RWPE2 (cell line): ENCODE results near the gene SERPINE2.
A peak's percentile ranks its signal among the peaks of the same experiment; 100 is the strongest.

Experiments
- ATAC-seq: fragments of 200-7000 bp; cut with Tn5 transposase; 3 replicates; pipeline ENCODE4 v1.9.1; 2021; ENCODE audit warnings: low read depth
- DNase-seq: peaks from one replicate; pipeline ENCODE4 v3.0.0-alpha.2; 2020; ENCODE audit warnings: low spot score
- H3K27ac ChIP-seq: fragments of 450-650 bp; 2 replicates; pipeline ENCODE4 v1.5.1; 2017; ENCODE audit warnings: mild to moderate bottlenecking; ENCODE audit not compliant: poor library complexity, severe bottlenecking
- H3K27me3 ChIP-seq: fragments of 250-450 bp; sonication (Bioruptor Pico); 2 replicates; pipeline ENCODE4 v1.5.1; 2021; ENCODE audit warnings: mild to moderate bottlenecking, moderate library complexity; ENCODE audit not compliant: insufficient read depth, poor library complexity, severe bottlenecking
- H3K36me3 ChIP-seq: fragments of 250-450 bp; sonication (Bioruptor Pico); 2 replicates; pipeline ENCODE4 v1.5.1; 2020; ENCODE audit warnings: low read depth, mild to moderate bottlenecking, moderate library complexity
- H3K4me1 ChIP-seq: fragments of 250-450 bp; sonication (Bioruptor Pico); 2 replicates; pipeline ENCODE4 v1.5.1; 2021; ENCODE audit warnings: mild to moderate bottlenecking, moderate library complexity; ENCODE audit not compliant: insufficient read depth, poor library complexity, severe bottlenecking
- H3K4me3 ChIP-seq: fragments of 250-450 bp; sonication (Bioruptor Pico); 2 replicates; pipeline ENCODE4 v1.5.1; 2021; ENCODE audit warnings: mild to moderate bottlenecking, moderate library complexity; ENCODE audit not compliant: severe bottlenecking
- H3K9me3 ChIP-seq: fragments of 250-450 bp; sonication (Bioruptor Pico); 2 replicates; pipeline ENCODE4 v1.5.1; 2021; ENCODE audit warnings: mild to moderate bottlenecking, moderate library complexity; ENCODE audit not compliant: severe bottlenecking
- CTCF ChIP-seq: fragments of 450-650 bp; IDR thresholded peaks from one replicate; pipeline ENCODE4 v1.5.1; 2017; ENCODE audit warnings: mild to moderate bottlenecking, moderate library complexity; ENCODE audit not compliant: poor library complexity, severe bottlenecking

The SERPINE2 gene

DNA sequence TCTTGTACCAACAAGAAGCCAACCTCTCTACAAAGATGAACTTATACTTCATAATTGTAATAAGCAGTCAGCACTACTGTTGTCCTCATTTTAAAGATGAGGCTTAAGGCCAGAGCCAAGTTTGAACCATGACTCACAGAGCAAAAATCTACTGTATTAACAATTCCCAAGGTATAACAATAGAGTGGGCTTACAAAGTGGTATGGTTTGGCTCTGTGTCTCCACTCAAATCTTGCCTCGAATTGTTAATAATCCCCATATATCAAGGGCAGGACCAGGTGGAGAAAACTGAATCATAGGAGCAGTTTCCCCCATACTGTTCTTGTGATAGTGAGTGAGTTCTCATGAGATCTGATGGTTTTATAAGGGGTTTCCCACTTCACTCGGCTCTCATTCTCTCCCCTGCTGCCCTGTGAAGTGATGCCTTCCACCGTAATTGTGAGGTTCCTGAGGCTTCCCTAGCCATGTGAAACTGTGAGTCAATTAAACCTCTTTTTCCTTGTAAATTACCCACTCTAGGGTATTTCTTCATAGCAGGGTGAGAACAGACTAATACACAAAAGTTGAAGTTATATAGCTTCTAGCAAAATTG, 62.4 kb downstream of the SERPINE2 start:
- no peak for DNase-seq
- no peak overlapping the region for H3K4me3 ChIP-seq
- no peaks in the 10 kb centered on the region for H3K27me3 ChIP-seq
- no peaks in the 10 kb centered on the region for H3K9me3 ChIP-seq
- no peak overlapping the region for H3K27ac ChIP-seq
- ATAC-seq, result peak; percentile 79
- H3K36me3 ChIP-seq, result peaks cover 64% of the 10 kb centered on the region
- H3K4me1 ChIP-seq, result peaks cover 3% of the 10 kb centered on the region
- no peak for TF ChIP-seq CTCF

DNA sequence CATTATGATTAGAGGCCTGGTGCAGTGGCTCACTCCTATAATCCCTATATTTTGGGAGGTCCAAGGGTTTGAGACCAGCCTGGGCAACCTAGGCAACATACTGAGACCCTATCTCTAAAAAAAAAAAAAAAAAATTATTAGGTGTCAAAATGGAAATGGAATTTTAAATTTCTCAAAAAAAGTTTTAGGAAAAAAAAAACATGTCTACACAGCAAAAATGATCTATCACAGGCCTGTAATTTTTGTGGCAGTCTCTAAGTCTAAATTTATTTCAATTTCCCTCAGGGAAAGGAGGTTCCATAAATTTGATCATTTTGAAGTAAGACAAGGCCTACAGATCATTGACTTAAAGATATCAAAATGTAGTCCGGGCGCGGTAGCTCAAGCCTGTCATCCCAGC, 65.5 kb downstream of the SERPINE2 start:
- TF ChIP-seq CTCF, result no peak
- ATAC-seq (no peak), DNase-seq (no peak)
- H3K27ac ChIP-seq, result no peak overlapping the region
- H3K4me1 ChIP-seq, result peaks cover 3% of the 10 kb centered on the region
- H3K9me3 ChIP-seq, result no peaks in the 10 kb centered on the region
- peaks cover 32% of the 10 kb centered on the region for H3K36me3 ChIP-seq
- no peak overlapping the region for H3K4me3 ChIP-seq
- no peaks in the 10 kb centered on the region for H3K27me3 ChIP-seq

GRCh38 chr2:223972656-223973102, 66.4 kb downstream of the SERPINE2 start:
- no peak overlapping the region for H3K4me3 ChIP-seq
- no peak overlapping the region for H3K27ac ChIP-seq
- peaks cover 3% of the 10 kb centered on the region for H3K4me1 ChIP-seq
- no peak for DNase-seq
- TF ChIP-seq CTCF, result no peak
- ATAC-seq, result no peak
- H3K9me3 ChIP-seq, result no peaks in the 10 kb centered on the region
- peaks cover 27% of the 10 kb centered on the region for H3K36me3 ChIP-seq
- no peaks in the 10 kb centered on the region for H3K27me3 ChIP-seq

DNA sequence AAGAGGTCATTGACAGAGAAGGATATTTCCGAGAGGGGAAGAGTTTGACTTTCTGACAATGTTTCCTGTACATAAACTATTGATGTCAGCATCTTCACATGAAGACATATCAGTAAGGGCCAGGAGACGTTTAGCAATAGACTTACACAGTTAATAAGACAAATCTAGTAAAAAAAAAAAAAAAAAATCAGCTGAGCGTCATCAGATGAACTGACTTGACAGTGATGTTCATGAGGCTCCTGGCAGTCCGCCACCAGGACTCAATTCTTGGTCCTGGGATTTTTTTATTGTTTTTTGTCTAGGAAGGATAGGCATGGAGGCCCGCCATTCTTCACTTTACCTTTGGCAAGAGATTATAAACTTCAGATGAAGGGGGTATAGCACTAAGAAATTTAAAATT, 67.4 kb downstream of the SERPINE2 start:
- ATAC-seq, result no peak

More for the DNA sequence above, 67.4 kb downstream of the SERPINE2 start:
- Histone ChIP-seq H3K27ac (no peak overlapping the region), H3K4me3 (no peak overlapping the region), H3K27me3 (no peaks in the 10 kb centered on the region), H3K4me1 (no peaks in the 10 kb centered on the region), H3K9me3 (no peaks in the 10 kb centered on the region), H3K36me3 (peaks cover 27% of the 10 kb centered on the region)
- no peak for DNase-seq
- TF ChIP-seq CTCF, result no peak
